Hepatocyte (in vitro differentiated cells): ENCODE measurements around the gene RAP1GAP2.

Experiments used
- EZH2 ChIP-seq: fragments of 200-600 bp; sonication (generic); IDR thresholded peaks from 2 replicates; pipeline ENCODE4 v1.6.1; 2016; ENCODE audit warnings: antibody characterized with exemption, mild to moderate bottlenecking, borderline replicate concordance
- EZH2phosphoT487 ChIP-seq: fragments of 200-600 bp; sonication (generic); IDR thresholded peaks from one replicate; pipeline ENCODE4 v1.6.1; 2018; ENCODE audit warnings: antibody characterized with exemption, mild to moderate bottlenecking, low read depth, moderate library complexity; ENCODE audit not compliant: unreplicated experiment, severe bottlenecking
- TF ChIP-seq, protein P1 (sequence below): fragments of 200-600 bp; sonication (generic); IDR thresholded peaks from 2 replicates; pipeline ENCODE4 v1.5.1; 2016; ENCODE audit warnings: antibody characterized with exemption, mild to moderate bottlenecking; ENCODE audit not compliant: poor library complexity

- TF ChIP-seq, protein P1, sequence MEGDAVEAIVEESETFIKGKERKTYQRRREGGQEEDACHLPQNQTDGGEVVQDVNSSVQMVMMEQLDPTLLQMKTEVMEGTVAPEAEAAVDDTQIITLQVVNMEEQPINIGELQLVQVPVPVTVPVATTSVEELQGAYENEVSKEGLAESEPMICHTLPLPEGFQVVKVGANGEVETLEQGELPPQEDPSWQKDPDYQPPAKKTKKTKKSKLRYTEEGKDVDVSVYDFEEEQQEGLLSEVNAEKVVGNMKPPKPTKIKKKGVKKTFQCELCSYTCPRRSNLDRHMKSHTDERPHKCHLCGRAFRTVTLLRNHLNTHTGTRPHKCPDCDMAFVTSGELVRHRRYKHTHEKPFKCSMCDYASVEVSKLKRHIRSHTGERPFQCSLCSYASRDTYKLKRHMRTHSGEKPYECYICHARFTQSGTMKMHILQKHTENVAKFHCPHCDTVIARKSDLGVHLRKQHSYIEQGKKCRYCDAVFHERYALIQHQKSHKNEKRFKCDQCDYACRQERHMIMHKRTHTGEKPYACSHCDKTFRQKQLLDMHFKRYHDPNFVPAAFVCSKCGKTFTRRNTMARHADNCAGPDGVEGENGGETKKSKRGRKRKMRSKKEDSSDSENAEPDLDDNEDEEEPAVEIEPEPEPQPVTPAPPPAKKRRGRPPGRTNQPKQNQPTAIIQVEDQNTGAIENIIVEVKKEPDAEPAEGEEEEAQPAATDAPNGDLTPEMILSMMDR, result no peak
- TF ChIP-seq EZH2, result no peak
- TF ChIP-seq EZH2phosphoT487, result no peak
Measured at GRCh38 chr17:2784864-2785263, 11.4 kb upstream of the RAP1GAP2 start.
